OCI-LY7 (cell line): ENCODE measurements around the gene IFRD1.

ENCODE experiments used
- EZH2phosphoT487 ChIP-seq: fragments of 200-600 bp; sonication (generic); IDR thresholded peaks from 2 replicates; pipeline ENCODE4 v1.6.1; 2018; ENCODE audit warnings: low read depth, borderline replicate concordance, mild to moderate bottlenecking, mixed run types, antibody characterized with exemption, low read length, moderate library complexity, mixed read lengths
- TF ChIP-seq, protein P1 (sequence below): fragments of 200-600 bp; sonication (generic); conservative IDR thresholded peaks from 2 replicates; pipeline ENCODE4 v1.5.1; 2014; ENCODE audit warnings: mild to moderate bottlenecking, antibody characterized with exemption, low read length, moderate library complexity, mixed read lengths

DNA sequence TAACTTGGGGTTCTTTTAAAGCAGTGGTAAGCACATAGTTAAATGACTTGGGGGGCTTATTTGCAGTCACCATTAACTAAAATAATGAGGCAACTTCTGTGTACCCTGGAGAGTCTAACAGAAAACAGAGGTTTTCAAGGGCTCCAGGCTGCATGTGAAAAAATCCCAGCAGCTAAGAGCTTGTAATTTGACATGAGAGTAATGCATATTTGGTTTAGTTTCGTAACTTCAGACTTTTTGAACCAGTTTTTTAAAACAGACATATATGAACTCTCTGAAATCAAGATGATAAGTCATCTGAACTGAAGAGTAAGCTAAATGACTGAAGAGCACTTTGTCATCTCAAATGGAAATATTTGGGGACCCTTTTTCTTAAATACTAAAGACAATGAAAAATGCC is 40.2 kb upstream of the IFRD1 start:
- TF ChIP-seq, protein P1, sequence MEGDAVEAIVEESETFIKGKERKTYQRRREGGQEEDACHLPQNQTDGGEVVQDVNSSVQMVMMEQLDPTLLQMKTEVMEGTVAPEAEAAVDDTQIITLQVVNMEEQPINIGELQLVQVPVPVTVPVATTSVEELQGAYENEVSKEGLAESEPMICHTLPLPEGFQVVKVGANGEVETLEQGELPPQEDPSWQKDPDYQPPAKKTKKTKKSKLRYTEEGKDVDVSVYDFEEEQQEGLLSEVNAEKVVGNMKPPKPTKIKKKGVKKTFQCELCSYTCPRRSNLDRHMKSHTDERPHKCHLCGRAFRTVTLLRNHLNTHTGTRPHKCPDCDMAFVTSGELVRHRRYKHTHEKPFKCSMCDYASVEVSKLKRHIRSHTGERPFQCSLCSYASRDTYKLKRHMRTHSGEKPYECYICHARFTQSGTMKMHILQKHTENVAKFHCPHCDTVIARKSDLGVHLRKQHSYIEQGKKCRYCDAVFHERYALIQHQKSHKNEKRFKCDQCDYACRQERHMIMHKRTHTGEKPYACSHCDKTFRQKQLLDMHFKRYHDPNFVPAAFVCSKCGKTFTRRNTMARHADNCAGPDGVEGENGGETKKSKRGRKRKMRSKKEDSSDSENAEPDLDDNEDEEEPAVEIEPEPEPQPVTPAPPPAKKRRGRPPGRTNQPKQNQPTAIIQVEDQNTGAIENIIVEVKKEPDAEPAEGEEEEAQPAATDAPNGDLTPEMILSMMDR, result no peak
- TF ChIP-seq EZH2phosphoT487, result no peak
